ENCODE measurements around the gene COL6A5.

DNA sequence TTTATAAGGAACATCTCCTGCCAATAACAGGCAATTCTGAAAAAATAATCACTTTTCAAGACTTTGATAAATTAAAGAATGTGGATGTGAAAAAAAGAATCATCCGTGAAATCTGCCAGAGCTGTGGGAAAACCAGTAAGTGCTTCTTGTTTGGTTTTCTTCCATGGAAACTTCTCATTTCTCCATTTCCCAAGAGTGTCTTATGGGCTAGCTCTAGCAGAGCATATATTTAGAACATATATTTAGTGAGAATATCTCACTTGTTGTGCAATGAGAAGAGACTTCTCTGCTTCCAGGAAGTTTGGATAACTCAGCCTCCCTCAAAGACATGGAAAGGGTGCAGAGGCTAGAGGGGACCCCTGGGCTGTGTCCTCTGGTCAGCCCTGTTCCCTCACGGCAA lies 49.9 kb downstream of the COL6A5 start:
- TF ChIP-seq CTCF (IDR thresholded peaks at IDR 0.05) (no peak), POLR2A (IDR thresholded peaks at IDR 0.05) (no peak)
